PC-9 (cell line): Measurements from ENCODE around the gene CASS4. TPM values are rescaled to one million over a fixed set of nuclear protein-coding genes. Genes with fewer than 3 reads are reported as not detected.

Source experiments
- BruUV-seq: library from RNA; stranded (reverse); fragments of 400-500 nt; replicated peaks from 2 replicates; lab custom pipeline; 2021; lab: Mats Ljungman, UMichigan
- CTCF ChIA-PET: fragments of 300-600 bp; sonication (Branson Sonifier 250); formaldehyde crosslinking; loops from one replicate; lab custom pipeline; 2022; ENCODE audit warnings: antibody characterized with exemption; lab: Charles Lee
- POLR2A ChIA-PET: fragments of 300-600 bp; sonication (Branson Sonifier 250); formaldehyde crosslinking; loops from one replicate; lab custom pipeline; 2022; ENCODE audit warnings: antibody characterized with exemption; ENCODE audit not compliant: unreplicated experiment; lab: Charles Lee
- DNase-seq, 2 experiments: peaks; one replicate each; pipeline versions ENCODE4 v3.0.0 to v3.0.0-alpha.2; 2015 to 2022; ENCODE audit warnings: mixed read lengths in 1 of 2
- H2AFZ ChIP-seq: fragments of 200-600 bp; sonication (generic); 2 replicates; pipeline ENCODE4 v1.8.1; 2017; ENCODE audit warnings: antibody characterized with exemption
- H3F3A ChIP-seq: fragments of 200-600 bp; sonication (generic); 2 replicates; pipeline ENCODE4 v1.8.1; 2017; ENCODE audit warnings: antibody characterized with exemption, mild to moderate bottlenecking, low read depth; ENCODE audit not compliant: insufficient read depth
- H3K27ac ChIP-seq: fragments of 200-600 bp; sonication (generic); 2 replicates; pipeline ENCODE4 v1.6.1; 2016; ENCODE audit warnings: mixed run types
- H3K27me3 ChIP-seq: fragments of 200-600 bp; sonication (generic); 2 replicates; pipeline ENCODE4 v1.6.1; 2016; ENCODE audit warnings: low read depth, mixed run types; ENCODE audit not compliant: insufficient read depth
- H3K36me3 ChIP-seq: fragments of 200-600 bp; sonication (generic); 2 replicates; pipeline ENCODE4 v1.6.1; 2016; ENCODE audit warnings: low read depth, mixed run types
- H3K4me1 ChIP-seq: fragments of 200-600 bp; sonication (generic); replicated peaks from 2 replicates; pipeline ENCODE4 v1.6.1; 2016; ENCODE audit warnings: mixed run types; ENCODE audit not compliant: insufficient read depth
- H3K4me2 ChIP-seq: fragments of 200-600 bp; sonication (generic); 2 replicates; pipeline ENCODE4 v1.6.1; 2017; ENCODE audit warnings: mixed run types
- H3K4me3 ChIP-seq: fragments of 200-600 bp; sonication (generic); 2 replicates; pipeline ENCODE4 v1.6.1; 2016; ENCODE audit warnings: mixed run types
- H3K79me2 ChIP-seq: fragments of 200-600 bp; sonication (generic); 2 replicates; pipeline ENCODE4 v1.6.1; 2017; ENCODE audit warnings: low read depth, mixed run types
- H3K9me2 ChIP-seq: fragments of 200-600 bp; sonication (generic); 2 replicates; pipeline ENCODE4 v1.8.1; 2017; ENCODE audit warnings: mild to moderate bottlenecking; ENCODE audit not compliant: insufficient read depth
- H3K9me3 ChIP-seq: fragments of 200-600 bp; sonication (generic); 2 replicates; pipeline ENCODE4 v1.8.1; 2016; ENCODE audit warnings: low read depth; ENCODE audit not compliant: insufficient read depth
- H4K20me1 ChIP-seq: fragments of 200-600 bp; sonication (generic); 2 replicates; pipeline ENCODE4 v1.8.1; 2017; ENCODE audit not compliant: insufficient read depth
- EZH2 ChIP-seq: fragments of 200-600 bp; sonication (generic); IDR thresholded peaks from 2 replicates; pipeline ENCODE4 v1.8.0; 2017; ENCODE audit warnings: antibody characterized with exemption, low read depth
- intact Hi-C: fragments of 100-400 bp; cut with micrococcal nuclease; formaldehyde crosslinking; loops from one replicate; pipeline ENCODE4 v1.10.0; 2022; ENCODE audit not compliant: unreplicated experiment
- total RNA-seq: library from RNA; stranded (reverse); gene quantifications from 2 replicates; pipeline ENCODE4 v1.2.3, GENCODE V29; 2021
- TF ChIP-seq, protein P1 (sequence below): fragments of 200-600 bp; sonication (generic); conservative IDR thresholded peaks from 2 replicates; pipeline ENCODE4 v1.6.1; 2017; ENCODE audit warnings: mixed run types, antibody characterized with exemption, mild to moderate bottlenecking, moderate library complexity

Gene CASS4
- total RNA-seq, 1 experiment from 2014 or later, result 0.15 TPM

DNA sequence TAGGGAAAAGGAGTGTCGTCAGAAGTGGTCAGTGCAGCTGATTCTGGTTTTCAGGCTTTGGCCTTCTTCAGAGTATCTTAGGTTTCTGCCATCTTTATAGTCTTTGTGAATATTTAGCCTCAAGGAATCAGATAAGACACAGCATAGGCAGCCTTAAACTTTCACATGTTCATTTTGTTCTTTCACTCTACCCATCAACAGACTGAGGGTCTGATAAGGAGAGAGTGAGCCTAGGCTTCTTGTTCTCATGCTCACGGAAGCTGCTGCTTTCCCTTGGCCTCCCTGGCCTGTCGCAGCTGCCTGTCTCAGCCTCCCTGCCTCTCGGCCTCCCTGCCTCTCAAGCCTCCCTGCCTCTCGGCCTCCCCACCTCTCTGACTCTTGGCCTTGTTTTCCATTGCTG, 76.5 kb downstream of the CASS4 start:
- no TSS peak for BruUV-seq
- no peaks in the 10 kb centered on the region for H3K4me1 ChIP-seq
- H3K36me3 ChIP-seq, result 0 out of 2 replicates have a peak, but pooled peaks cover 4% of the 10 kb centered on the region
- H3K79me2 ChIP-seq, result no peaks in the 10 kb centered on the region
- no peak overlapping the region for H3K27ac ChIP-seq
- no peaks in the 10 kb centered on the region for H3F3A ChIP-seq
- no peaks in the 10 kb centered on the region for H3K9me3 ChIP-seq
- no peak overlapping the region for H3K4me3 ChIP-seq
- TF ChIP-seq, protein P1, sequence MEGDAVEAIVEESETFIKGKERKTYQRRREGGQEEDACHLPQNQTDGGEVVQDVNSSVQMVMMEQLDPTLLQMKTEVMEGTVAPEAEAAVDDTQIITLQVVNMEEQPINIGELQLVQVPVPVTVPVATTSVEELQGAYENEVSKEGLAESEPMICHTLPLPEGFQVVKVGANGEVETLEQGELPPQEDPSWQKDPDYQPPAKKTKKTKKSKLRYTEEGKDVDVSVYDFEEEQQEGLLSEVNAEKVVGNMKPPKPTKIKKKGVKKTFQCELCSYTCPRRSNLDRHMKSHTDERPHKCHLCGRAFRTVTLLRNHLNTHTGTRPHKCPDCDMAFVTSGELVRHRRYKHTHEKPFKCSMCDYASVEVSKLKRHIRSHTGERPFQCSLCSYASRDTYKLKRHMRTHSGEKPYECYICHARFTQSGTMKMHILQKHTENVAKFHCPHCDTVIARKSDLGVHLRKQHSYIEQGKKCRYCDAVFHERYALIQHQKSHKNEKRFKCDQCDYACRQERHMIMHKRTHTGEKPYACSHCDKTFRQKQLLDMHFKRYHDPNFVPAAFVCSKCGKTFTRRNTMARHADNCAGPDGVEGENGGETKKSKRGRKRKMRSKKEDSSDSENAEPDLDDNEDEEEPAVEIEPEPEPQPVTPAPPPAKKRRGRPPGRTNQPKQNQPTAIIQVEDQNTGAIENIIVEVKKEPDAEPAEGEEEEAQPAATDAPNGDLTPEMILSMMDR, result no peak
- TF ChIP-seq EZH2, result no peak
- no peak for DNase-seq
- H4K20me1 ChIP-seq, result peaks cover 3% of the 10 kb centered on the region; the same call in 1 of the 2 replicates
- H3K9me2 ChIP-seq, result no peaks in the 10 kb centered on the region
- no peaks in the 10 kb centered on the region for H3K27me3 ChIP-seq
- no peak overlapping the region for H2AFZ ChIP-seq
- ChIA-PET CTCF (interaction anchor here (0.7 kb wide), 1 partner anchor 30 kb away, joined by 3 read pairs; no protein-coding TSS in a partner anchor), POLR2A (no interaction called here)
- H3K4me2 ChIP-seq, result no peak overlapping the region
- intact Hi-C loops, result no loop called here

DNA sequence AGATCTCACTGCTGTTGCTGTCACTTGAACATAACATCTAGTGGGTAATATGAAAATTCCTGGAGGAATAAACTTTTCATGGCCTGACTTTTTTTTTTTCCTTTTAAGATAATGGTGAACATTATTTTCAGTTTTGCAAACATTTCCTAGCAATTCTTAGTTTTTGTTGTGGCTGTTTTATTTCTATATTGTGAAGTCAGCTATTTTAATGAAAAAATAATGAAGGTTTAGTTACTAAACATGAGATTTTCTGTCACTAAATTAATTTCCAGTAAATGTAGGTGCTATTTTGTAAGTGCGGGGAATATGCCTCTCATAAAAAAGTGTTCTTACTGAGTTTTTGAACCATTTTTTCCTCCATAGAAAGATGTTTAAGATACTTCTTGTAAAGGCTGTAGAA, 89.1 kb downstream of the CASS4 start:
- no peak overlapping the region for H3K4me2 ChIP-seq
- no peaks in the 10 kb centered on the region for H3K9me3 ChIP-seq
- no peak overlapping the region for H3K27ac ChIP-seq
- DNase-seq, result no peak
- H3K36me3 ChIP-seq, result peaks cover 14% of the 10 kb centered on the region; the same call in 1 of the 2 replicates
- ChIA-PET POLR2A (no interaction called here), CTCF (no interaction called here)
- H3K4me3 ChIP-seq, result no peak overlapping the region
- H3K4me1 ChIP-seq, result no peaks in the 10 kb centered on the region
- H3K79me2 ChIP-seq, result no peaks in the 10 kb centered on the region
- H3K27me3 ChIP-seq, result no peaks in the 10 kb centered on the region
- H3F3A ChIP-seq, result no peaks in the 10 kb centered on the region
- no TSS peak for BruUV-seq
- no peak for TF ChIP-seq EZH2
- TF ChIP-seq, protein P1, result no peak
- intact Hi-C loops, result no loop called here
- peaks cover 6% of the 10 kb centered on the region; the same call in 1 of the 2 replicates for H4K20me1 ChIP-seq
- no peak overlapping the region for H2AFZ ChIP-seq
- no peaks in the 10 kb centered on the region for H3K9me2 ChIP-seq

DNA sequence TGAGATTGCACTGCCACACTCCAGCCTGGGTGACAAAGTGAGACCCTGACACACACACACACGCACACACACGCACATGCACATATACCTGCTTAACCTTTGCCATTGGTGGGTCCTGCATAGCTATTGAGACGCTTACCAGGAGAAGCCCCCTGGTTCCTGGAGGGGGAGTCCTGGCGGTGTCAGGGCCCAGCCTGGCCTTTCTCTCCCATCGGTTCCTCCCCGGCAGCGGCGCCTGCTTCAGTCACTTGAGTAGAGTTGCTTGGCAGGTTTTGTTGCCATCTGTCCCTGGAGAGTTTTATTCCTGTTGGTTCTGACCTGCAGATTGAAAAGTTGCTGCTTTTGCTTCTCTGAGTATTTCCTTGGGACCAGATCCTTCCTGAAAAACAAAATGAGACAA, 91.9 kb downstream of the CASS4 start:
- no peak overlapping the region for H3K4me2 ChIP-seq
- no peaks in the 10 kb centered on the region for H3K27me3 ChIP-seq
- H3K9me2 ChIP-seq, result no peaks in the 10 kb centered on the region
- no TSS peak for BruUV-seq
- H3K27ac ChIP-seq, result no peak overlapping the region
- intact Hi-C loops, result no loop called here
- no peaks in the 10 kb centered on the region for H3K79me2 ChIP-seq
- H3K9me3 ChIP-seq, result no peaks in the 10 kb centered on the region
- H3K36me3 ChIP-seq, result 0 out of 2 replicates have a peak, but pooled peaks cover 8% of the 10 kb centered on the region
- no peaks in the 10 kb centered on the region for H3F3A ChIP-seq
- no peaks in the 10 kb centered on the region; the same call in 1 of the 2 replicates for H4K20me1 ChIP-seq
- TF ChIP-seq EZH2, result no peak
- TF ChIP-seq, protein P1, result no peak
- CTCF ChIA-PET, result no interaction called here
- H3K4me1 ChIP-seq, result no peaks in the 10 kb centered on the region
- DNase-seq, result no peak
- H3K4me3 ChIP-seq, result no peak overlapping the region
- H2AFZ ChIP-seq, result no peak overlapping the region
- POLR2A ChIA-PET, result no interaction called here
